Colonic mucosa (tissue), 4 donors: ENCODE data around the gene UBB. TPM values are rescaled to one million over a fixed set of nuclear protein-coding genes. Genes with fewer than 3 reads are reported as not detected.

Experiments used
- DNase-seq: peaks from one replicate; pipeline ENCODE4 v3.0.0-alpha.2; 2020
- H3K27ac ChIP-seq: fragments of 200-600 bp; one replicate; pipeline ENCODE4 v1.8.0; 2021
- H3K27me3 ChIP-seq: fragments of 200-600 bp; one replicate; pipeline ENCODE4 v1.8.0; 2021
- H3K36me3 ChIP-seq: fragments of 200-600 bp; one replicate; pipeline ENCODE4 v1.8.0; 2021
- H3K4me1 ChIP-seq: fragments of 200-600 bp; one replicate; pipeline ENCODE4 v1.8.0; 2021; ENCODE audit warnings: mild to moderate bottlenecking
- H3K4me3 ChIP-seq: fragments of 200-600 bp; one replicate; pipeline ENCODE4 v1.8.0; 2021
- H3K9ac ChIP-seq, 2 donors: one replicate each; pipeline ENCODE4 v1.7.0; 2013; ENCODE audit warnings: control low read depth in 2 of 2, low read depth in 2 of 2, low read length in 2 of 2
- H3K9me3 ChIP-seq: fragments of 200-600 bp; one replicate; pipeline ENCODE4 v1.8.0; 2021
- CTCF ChIP-seq: fragments of 200-600 bp; IDR thresholded peaks from one replicate; pipeline ENCODE4 v1.8.0; 2022; ENCODE audit warnings: antibody characterized with exemption, mild to moderate bottlenecking
- intact Hi-C: fragments of 100-400 bp; cut with DNase I; formaldehyde crosslinking; loops from one replicate; pipeline ENCODE4 v1.14.1; 2022
- total RNA-seq, 2 donors: library from RNA; stranded (reverse); fragmentation: NEBNext Ultra II Directional in 1 of 2; extraction: Animal tissue kit (Norgen Biotek cat#: 25700) in 1 of 2; gene quantifications; one replicate each; pipeline ENCODE4 v1.2.1, GENCODE V29; 2021
- donor health status: healthy.
- donor health status: DM: no; HTN: no; CAD: no.
- donor health status: DM: no; HTN: no; CAD: no.

The UBB gene
- total RNA-seq, 2 donors from 2014 or later, result 1,436 to 2,044 TPM

- H3K4me3 ChIP-seq, result no peak overlapping the region
- no peak overlapping the region for H3K9ac ChIP-seq
- peaks cover 5% of the 10 kb centered on the region for H3K4me1 ChIP-seq
- no peaks in the 10 kb centered on the region for H3K27me3 ChIP-seq
- intact Hi-C loops, result no loop called here
- no peaks in the 10 kb centered on the region for H3K36me3 ChIP-seq
- no peak for TF ChIP-seq CTCF
- no peak overlapping the region for H3K27ac ChIP-seq
- no peak for DNase-seq
- H3K9me3 ChIP-seq, result no peaks in the 10 kb centered on the region
These were observed 41.5 kb downstream of the UBB start for GRCh38 chr17:16422416-16422815.

- intact Hi-C loops, result no loop called here
- Histone ChIP-seq H3K4me3 (no peak overlapping the region), H3K36me3 (no peaks in the 10 kb centered on the region), H3K9ac (no peak overlapping the region), H3K27ac (no peak overlapping the region), H3K27me3 (no peaks in the 10 kb centered on the region), H3K9me3 (no peaks in the 10 kb centered on the region), H3K4me1 (peaks cover 4% of the 10 kb centered on the region)
- no peak for TF ChIP-seq CTCF
- DNase-seq, result no peak
These were observed 42.5 kb downstream of the UBB start for GRCh38 chr17:16423226-16423872.

GRCh38 chr17:16425202-16425601 is 44.3 kb downstream of the UBB start:
- TF ChIP-seq CTCF, result no peak
- Histone ChIP-seq H3K9ac (no peak overlapping the region), H3K27ac (no peak overlapping the region), H3K27me3 (no peaks in the 10 kb centered on the region), H3K4me3 (no peak overlapping the region), H3K4me1 (no peaks in the 10 kb centered on the region), H3K36me3 (no peaks in the 10 kb centered on the region), H3K9me3 (no peaks in the 10 kb centered on the region)
- intact Hi-C loops, result no loop called here
- no peak for DNase-seq

GRCh38 chr17:16425698-16426659 is 45.1 kb downstream of the UBB start:
- Histone ChIP-seq H3K9ac (no peak overlapping the region), H3K27ac (no peak overlapping the region), H3K4me3 (no peak overlapping the region), H3K9me3 (no peaks in the 10 kb centered on the region), H3K36me3 (no peaks in the 10 kb centered on the region), H3K4me1 (no peaks in the 10 kb centered on the region), H3K27me3 (no peaks in the 10 kb centered on the region)
- no peak for DNase-seq
- intact Hi-C loops, result no loop called here
- no peak for TF ChIP-seq CTCF

GRCh38 chr17:16427020-16427419 is 46.1 kb downstream of the UBB start:
- Histone ChIP-seq H3K4me1 (no peaks in the 10 kb centered on the region), H3K27ac (no peak overlapping the region), H3K9ac (no peak overlapping the region), H3K9me3 (no peaks in the 10 kb centered on the region), H3K36me3 (no peaks in the 10 kb centered on the region), H3K27me3 (no peaks in the 10 kb centered on the region), H3K4me3 (no peak overlapping the region)
- intact Hi-C loops, result no loop called here
- no peak for DNase-seq
- TF ChIP-seq CTCF, result no peak
